Measurements from ENCODE around the gene SPDYE6.
"Not testable (repeated sequence)": the region's sequence is repeated elsewhere in the genome, so short reads cannot be mapped to it uniquely, and the experiment has no call there.

The SPDYE6 gene

DNA sequence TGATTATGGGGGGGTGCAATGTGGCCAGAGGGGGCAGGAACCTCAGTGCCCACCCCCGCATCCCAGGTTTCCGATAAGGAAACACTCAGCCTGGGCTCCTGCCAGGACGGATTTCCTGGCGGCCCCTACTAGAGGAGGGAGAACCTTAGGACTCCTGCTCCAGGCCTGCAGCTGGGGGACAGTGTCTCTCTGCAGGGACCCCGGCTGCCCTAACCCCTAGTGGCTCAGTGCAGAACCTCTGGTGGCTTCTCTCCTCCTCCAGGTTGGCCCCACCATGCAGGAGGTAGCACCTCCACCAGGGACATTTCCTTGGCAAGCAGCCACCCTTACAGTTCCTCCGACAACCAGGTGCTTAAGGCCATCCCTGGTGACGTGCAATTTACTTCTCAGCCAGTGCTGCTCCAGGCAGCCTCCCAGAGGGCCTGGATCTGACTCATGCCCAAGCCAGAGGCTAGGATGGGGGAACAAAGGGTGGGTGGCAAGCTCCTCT lies 37.7 kb downstream of the SPDYE6 start:
- FAIRE-seq (no peak), DNase-seq (ENCODE audit: low spot score) (peak; percentile 60)

DNA sequence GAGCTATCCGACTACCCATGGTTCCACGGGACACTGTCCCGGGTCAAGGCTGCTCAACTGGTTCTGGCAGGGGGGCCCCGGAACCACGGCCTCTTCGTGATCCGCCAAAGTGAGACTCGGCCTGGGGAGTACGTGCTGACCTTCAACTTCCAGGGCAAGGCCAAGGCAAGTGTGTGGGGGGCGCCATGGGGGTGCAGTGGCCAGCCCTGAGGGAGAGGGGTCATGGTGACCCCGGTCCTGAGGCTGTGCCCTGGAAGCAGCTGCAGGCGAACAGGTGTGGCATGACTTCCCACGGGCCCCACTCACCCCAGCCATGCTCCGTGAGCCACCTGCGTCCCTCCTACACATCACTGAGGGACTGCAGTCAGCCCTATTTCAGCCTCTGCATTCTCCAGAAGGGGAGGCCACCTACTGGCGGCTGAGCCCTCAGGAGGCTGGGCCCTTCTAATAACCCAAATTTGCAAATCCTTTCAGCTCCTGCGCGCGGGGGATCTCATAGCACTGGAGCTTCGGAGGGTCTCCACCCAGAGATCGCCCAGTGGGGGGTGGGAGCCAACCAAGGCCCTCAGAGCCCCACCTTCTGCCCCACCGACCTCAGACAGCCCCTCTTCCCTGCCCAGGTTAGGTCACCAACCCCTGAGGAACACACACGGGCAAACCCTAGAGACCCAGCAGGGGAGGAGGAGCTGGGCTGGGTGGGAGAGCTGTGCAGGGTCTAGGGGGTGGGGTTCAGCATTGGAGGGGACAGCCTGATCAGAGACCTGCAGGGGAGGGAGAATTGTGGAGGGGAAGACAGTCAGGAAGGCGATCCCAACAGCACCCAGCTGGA lies 38.8 kb downstream of the SPDYE6 start:
- FAIRE-seq, result no peak
- DNase-seq (ENCODE audit: low spot score), result no peak

DNA sequence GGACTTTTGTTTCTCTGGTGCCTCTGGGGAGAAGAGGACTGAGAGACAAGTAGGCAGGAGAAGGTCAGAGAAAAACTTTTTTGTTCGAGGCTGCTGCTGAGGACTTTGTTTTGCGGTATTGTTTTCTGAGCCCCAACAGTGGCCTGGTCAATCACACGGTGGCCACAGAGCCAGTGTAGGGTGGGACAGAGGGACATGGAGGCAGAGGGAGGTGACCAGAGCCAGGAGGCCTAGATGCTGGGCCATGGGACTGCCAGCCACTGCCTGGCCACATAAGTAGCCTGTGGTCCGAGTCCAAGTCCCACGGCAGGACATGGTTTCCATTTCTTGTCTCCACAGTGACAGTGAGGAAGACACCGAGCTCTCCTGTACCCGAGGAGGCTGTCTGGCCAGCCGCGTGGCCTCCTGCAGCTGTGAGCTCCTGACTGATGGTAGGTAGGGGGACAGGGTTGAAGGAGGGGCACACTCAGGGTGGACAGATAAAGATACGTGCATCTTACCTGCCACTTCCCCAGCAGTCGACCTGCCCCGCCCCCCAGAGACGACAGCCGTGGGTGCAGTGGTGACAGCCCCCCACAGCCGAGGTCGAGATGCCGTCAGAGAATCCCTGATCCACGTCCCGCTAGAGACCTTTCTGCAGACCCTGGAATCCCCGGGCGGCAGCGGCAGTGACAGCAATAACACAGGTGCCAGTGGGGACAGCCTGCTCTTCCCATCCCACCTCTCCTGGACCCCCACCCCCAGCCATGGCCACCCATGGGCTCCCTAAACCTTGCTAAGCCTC lies 42.1 kb downstream of the SPDYE6 start:
- FAIRE-seq (no peak), DNase-seq (ENCODE audit: low spot score) (no peak)

DNA sequence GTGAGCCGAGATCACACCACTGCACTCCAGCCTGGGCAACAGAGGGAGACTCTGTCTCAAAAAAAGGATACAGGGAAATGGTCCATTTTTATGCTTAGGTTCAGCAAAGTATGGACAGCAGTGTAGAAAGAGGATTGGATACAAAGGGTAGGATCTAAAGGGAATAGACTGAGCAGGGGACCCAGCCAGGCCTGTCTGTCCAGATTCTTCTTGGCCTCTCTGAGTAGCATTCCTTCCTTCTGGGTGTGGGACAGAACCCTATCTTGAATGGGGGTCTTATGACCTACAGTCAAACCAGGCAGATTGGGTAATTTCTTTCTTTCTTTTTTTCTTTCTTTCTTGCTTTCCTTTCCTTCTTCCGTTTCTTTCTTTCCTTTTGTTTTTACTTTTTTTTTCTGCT lies 43.9 kb downstream of the SPDYE6 start:
- FAIRE-seq (no peak), DNase-seq (ENCODE audit: low spot score) (no peak)

DNA sequence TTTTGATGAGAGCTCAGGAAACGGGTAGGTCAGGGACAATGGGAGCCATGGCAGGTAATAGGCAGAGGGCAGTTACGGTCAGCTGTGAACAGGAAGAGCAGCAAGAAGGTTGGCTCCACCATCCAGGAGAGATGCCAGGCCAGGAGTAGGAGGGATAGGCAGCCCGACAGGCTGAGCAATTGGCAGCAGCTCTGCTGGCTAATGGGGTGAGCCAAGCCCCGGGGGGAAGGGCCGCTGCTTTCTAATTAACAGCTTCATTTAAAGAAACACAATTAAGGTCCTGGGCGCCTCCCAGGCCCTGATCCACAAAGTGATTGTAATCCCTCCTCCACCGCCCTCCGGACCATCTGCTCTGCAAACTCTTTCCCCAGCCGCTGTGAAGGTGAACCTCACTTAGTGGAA lies 45.8 kb downstream of the SPDYE6 start:
- DNase-seq (ENCODE audit: low spot score), result no peak
- FAIRE-seq, result no peak

DNA sequence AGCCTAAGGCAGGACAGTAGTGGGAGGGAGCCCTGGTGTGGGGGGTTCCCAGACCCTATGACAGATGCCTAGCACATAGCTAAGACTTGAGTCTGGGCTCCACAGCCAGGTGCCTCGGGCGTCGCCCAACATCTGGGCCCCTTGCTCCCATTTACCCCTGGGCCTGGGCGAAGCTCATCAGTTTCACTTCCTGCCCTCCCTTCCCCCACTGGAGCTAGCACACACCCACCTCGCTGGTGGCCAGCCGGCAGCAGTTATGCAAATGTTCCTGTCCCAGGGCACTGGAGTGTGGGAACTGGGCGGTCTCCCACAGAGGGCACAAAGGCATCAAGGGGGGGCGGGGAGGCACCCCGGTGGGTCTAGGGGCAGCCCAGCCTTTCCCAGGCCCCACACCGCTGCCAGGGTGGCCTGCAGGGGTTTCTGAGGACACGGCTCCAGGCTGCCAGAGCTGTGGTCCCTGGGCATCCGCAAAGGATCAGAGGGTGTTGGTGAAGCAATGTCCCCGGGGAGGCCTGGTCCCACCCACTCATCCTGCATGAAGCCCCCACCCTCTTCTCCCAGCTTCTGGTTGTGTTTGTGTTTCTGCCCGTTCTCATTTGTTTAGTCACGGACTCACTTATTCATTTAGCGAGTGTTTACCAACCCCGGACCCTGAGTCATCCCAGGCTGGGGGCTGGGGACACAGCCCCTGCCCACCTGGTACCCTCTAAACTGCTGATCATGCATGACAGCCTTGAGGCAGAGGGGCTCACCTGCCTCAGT lies 49.1 kb downstream of the SPDYE6 start:
- DNase-seq (ENCODE audit: low spot score) (peak; percentile 71), FAIRE-seq (peak; percentile 13)

DNA sequence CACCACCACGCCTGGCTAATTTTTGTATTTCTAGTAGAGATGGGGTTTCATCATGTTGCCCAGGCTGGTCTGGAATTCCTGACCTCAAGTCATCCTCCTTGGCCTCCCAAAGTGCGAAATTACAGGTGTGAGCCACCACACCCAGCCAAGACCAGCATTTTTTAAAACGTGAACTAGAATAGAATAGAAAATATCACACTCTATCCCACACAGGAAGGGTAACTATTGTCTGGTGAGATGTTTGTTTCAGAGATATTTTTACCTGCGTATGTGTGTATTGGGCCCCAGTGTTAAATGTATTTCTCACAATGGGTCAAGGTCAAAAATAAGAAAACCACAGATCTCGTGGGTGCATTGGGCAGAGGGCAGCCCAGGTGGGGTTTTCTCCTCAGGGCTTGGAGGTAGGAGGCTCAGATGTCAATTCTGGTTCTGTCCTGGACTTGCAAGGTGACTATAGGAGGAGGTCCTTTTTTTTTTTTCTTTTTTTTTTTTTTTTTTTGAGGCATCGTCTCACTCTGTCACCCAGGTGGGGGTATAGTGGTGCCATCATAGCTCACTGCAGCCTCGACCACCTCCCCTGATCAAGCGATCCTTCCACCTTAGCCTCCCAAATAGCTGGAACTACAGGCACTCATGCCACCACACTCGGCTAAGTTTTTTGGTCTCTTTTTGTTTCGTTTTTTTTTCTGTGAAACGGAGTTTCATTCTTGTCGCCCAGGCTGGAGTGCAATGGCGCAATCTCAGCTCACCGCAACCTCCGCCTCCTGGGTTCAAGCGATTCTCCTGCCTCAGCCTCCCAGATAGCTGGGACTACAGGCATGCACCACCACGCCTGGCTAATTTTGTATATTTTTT lies 50.6 kb downstream of the SPDYE6 start:
- no peak for FAIRE-seq

DNA sequence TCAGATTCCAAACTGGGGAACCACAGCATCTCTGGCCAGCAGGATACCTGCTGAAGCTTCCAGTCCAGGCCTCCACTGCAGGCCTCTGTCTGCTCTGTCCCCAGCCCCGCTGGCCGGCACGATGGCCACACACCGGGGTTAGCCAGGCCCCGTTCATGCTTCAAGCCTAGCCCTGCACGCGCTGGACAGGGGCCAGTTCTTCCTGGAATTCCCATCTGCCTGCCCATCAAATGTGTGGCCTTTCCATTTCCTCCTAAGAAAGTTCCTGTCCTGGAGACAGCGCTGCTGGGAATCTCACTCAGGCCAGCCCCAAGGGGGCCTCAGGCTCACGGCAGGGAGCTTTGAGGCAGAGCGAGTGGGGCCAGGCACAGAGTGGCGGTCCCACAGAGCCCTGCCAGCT lies 51.6 kb downstream of the SPDYE6 start:
- DNase-seq (ENCODE audit: low spot score) (no peak), FAIRE-seq (no peak)

More for the DNA sequence above, 50.6 kb downstream of the SPDYE6 start:
- no peak for DNase-seq (ENCODE audit: low spot score)

DNA sequence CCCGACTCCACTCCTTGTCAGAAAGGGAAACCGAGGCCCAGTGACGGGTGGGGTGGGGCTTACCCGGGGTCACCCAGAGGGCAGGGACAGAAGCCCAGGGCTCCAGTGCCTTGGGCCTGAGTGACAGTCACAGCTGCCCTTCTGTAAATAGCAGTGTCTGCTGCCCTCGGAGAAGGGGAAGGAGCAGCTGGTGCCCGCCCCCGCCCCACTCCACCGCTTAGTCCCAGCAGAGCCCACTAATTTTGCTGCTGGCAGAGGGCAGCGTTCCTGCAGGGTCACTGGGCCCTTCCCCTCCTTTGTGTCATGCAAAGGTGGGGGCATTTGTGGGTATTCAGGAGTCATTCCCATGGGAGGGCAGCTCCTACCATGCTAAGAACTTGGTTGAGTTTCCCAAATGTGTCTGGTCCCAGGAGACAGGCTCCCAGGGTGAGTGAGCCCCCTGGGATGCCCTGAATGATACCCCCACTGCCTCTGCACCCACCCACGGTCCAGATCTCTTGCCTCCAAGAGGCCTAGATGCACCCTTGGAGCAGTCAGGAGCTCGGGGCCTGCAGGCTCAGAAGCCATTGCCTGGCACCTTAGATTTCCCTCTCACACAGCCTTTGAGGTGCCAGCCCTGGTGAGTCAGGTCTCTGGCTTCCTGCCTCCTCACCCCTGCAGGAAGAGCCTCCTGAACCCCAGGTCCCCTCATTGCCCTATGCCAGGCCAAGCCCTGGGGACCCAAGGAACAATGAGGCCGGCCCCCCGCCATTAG lies 52.4 kb downstream of the SPDYE6 start:
- DNase-seq (ENCODE audit: low spot score) (no peak), FAIRE-seq (no peak)

DNA sequence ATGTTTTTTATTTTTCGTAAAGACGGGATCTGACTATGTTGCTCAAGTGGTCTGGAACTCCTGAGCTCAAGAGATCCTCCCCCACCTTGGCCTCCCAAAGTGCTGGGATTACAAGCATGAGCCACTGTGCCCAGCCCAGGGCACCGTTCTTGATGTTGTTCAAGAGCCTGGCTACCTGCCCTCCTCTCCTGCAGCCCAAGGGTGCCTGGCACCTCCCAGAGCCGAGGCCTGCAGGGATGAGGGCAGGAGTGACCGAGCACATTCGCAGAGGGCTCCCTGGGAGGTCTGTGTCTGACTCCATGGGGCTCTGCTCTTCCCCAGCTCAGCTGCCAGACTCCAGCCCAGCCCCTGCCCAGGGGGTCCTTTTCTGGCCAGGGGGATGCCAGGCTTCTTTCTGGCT lies 54.2 kb downstream of the SPDYE6 start:
- DNase-seq (ENCODE audit: low spot score) (no peak), FAIRE-seq (no peak)

DNA sequence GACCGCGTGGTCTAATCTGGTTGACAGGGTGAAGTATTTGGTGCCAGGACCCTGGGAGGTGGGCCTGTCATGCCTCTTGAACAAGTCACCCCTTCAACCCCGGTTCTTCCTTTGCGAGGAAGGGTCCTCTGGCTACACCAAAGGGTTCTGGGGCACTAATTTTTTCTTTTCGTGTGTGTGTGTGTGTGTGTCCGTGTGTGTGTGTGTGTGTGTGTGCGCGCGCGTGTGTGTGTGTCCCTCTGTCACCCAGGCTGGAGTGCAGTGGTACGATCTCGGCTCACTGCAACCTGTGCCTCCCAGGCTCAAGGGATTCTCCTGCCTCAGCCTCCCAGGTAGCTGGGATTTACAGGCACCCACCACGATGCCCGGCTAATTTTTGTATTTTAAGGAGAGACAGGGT lies 54.9 kb downstream of the SPDYE6 start:
- not testable (repeated sequence) for FAIRE-seq; DNase-seq (ENCODE audit: low spot score)

DNA sequence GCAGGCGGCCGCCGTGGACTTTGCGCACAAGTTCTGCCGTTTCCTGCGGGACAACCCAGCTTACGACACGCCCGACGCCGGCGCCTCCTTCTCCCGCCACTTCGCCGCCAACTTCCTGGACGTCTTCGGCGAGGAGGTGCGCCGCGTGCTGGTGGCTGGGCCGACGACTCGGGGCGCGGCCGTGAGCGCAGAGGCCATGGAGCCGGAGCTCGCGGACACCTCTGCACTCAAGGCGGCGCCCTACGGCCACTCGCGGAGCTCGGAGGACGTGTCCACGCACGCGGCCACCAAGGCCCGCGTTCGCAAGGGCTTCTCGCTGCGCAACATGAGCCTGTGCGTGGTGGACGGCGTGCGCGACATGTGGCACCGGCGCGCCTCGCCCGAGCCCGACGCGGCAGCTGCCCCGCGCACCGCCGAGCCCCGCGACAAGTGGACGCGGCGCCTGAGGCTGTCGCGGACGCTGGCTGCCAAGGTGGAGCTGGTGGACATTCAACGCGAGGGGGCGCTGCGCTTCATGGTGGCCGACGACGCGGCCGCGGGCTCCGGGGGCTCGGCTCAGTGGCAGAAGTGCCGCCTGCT lies 55.5 kb downstream of the SPDYE6 start:
- FAIRE-seq (peak; percentile 89), DNase-seq (ENCODE audit: low spot score) (no peak)

DNA sequence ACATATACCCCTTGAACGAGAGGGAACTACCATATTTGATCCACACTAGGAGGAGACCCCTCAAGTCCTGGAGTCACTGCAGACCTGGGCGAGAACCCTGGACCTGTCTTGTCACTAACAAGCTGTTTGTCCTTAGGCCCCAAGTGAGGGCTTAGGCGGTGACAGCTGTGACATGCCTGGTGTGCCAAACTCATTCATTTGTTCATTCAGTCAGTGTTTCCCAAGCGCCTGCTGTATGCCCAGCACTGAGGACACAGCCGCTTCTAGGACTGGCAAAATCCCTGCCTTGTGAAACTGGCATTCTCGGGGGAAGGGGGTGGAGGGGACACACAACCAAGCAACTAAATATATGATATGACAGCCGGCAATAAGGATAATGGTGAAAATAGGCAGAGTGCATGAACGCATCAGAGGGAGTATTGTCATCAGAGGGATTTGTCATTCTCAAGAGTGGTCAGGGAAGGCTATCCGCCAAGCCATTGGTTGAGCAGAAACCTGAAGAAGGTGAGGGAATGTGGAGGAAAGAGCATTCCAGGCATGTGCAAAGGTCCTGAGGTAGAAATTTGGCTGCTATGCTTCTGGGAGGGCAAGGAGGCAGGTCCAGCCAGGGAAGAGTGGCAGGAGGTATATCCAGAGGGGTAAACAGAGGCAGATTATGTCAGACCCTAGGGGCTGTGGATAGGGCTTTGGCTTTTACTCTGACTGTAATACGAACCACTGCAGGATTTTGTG lies 58.6 kb downstream of the SPDYE6 start:
- peak; percentile 76 for FAIRE-seq
- no peak for DNase-seq (ENCODE audit: low spot score)

DNA sequence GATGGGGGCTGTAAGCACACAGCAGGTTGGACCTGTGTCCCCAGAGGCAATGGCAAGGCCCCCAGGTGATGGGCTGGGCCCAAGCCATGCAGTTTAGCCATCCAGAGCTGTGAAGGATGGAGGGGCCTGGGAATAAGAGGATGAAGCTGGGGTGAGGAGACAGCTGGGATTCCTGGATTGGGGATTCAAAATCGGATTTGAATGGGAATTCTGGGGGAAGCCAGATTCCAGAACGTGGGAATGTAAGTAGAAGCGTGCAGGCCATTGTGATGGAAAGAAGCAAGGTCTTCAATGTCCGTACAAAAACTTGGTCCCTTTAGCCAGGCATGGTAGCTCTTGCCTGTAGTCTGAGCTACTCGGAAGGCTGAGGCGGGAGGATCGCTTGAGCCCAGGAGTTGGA lies 59.7 kb downstream of the SPDYE6 start:
- DNase-seq (ENCODE audit: low spot score) (no peak), FAIRE-seq (no peak)

DNA sequence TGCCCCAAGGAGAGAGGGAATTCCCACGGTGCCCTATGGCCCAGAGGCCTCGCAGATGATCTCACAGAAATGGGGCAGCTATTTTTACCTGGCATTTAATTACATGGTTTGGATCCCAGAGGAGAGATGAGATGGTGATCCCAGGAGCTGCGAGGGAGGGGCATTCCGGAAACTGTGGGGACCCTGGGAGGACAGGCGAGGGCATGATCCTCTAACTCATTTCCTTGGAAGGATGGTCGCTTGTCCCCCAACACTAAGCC lies 60.1 kb downstream of the SPDYE6 start:
- FAIRE-seq (no peak), DNase-seq (ENCODE audit: low spot score) (no peak)

All from urothelium cell line (cell line).